IMR-90 (cell line): ENCODE measurements around the gene COX7B. TPM values are rescaled to one million over a fixed set of nuclear protein-coding genes. Genes with fewer than 3 reads are reported as not detected.

Experiments used
- ATAC-seq: fragments of 200-7000 bp; cut with Tn5 transposase; 2 replicates; pipeline ENCODE4 v1.9.1; 2020; ENCODE audit warnings: low read depth, mild to moderate bottlenecking, moderate library complexity
- BruUV-seq: library from RNA; stranded (reverse); fragments of 400-500 nt; replicated peaks from 2 replicates; lab custom pipeline; 2021; lab: Mats Ljungman, UMichigan
- CTCF ChIA-PET: fragments of 300-600 bp; formaldehyde crosslinking; extraction: SDS; loops from one replicate; lab custom pipeline; 2021; ENCODE audit warnings: antibody characterized with exemption; lab: Yijun Ruan, JAX
- POLR2A ChIA-PET: fragments of 300-600 bp; sonication (Branson Sonifier 250); formaldehyde crosslinking; loops from one replicate; lab custom pipeline; 2022; ENCODE audit warnings: antibody characterized with exemption; ENCODE audit not compliant: unreplicated experiment; lab: Charles Lee
- DNase-seq: peaks from one replicate; pipeline ENCODE4 v3.0.0; 2013
- H2AFZ ChIP-seq: replicated peaks from 2 replicates; pipeline ENCODE3; 2013; ENCODE audit warnings: low read length, mild to moderate bottlenecking; ENCODE audit not compliant: poor library complexity
- H2AK5ac ChIP-seq: 2 replicates; pipeline ENCODE4 v1.6.1; 2013; ENCODE audit warnings: low read depth, low read length, inconsistent platforms
- H2AK9ac ChIP-seq: replicated peaks from 2 replicates; pipeline ENCODE3; 2013; ENCODE audit warnings: mild to moderate bottlenecking, low read depth, low read length, moderate library complexity; ENCODE audit not compliant: poor library complexity
- H2BK120ac ChIP-seq: 2 replicates; pipeline ENCODE4 v1.6.1; 2013; ENCODE audit warnings: low read depth, low read length, inconsistent platforms
- H2BK15ac ChIP-seq: 3 replicates; pipeline ENCODE4 v1.6.1; 2013; ENCODE audit warnings: low read depth, low read length, inconsistent platforms
- H2BK20ac ChIP-seq: 2 replicates; pipeline ENCODE4 v1.6.1; 2013; ENCODE audit warnings: low read depth, mild to moderate bottlenecking, inconsistent platforms, low read length, moderate library complexity
- H2BK5ac ChIP-seq: 2 replicates; pipeline ENCODE4 v1.6.1; 2013; ENCODE audit warnings: mild to moderate bottlenecking, low read depth, low read length, inconsistent platforms; ENCODE audit not compliant: poor library complexity, severe bottlenecking
- H3K14ac ChIP-seq: replicated peaks from 2 replicates; pipeline ENCODE4 v1.6.1; 2013; ENCODE audit warnings: low read depth, low read length, inconsistent platforms
- H3K18ac ChIP-seq: 2 replicates; pipeline ENCODE4 v1.6.1; 2013; ENCODE audit warnings: low read depth, low read length, control low read depth
- H3K23ac ChIP-seq: 2 replicates; pipeline ENCODE4 v1.6.1; 2013; ENCODE audit warnings: low read depth, low read length, inconsistent platforms
- H3K27ac ChIP-seq: 2 replicates; pipeline ENCODE4 v1.5.1; 2013; ENCODE audit warnings: mild to moderate bottlenecking, control low read depth, low read length; ENCODE audit not compliant: insufficient read depth
- H3K27me3 ChIP-seq: 2 replicates; pipeline ENCODE4 v1.6.1; 2013; ENCODE audit warnings: low read length; ENCODE audit not compliant: control insufficient read depth, insufficient read depth
- H3K36me3 ChIP-seq: 2 replicates; pipeline ENCODE4 v1.6.1; 2013; ENCODE audit warnings: low read length, mixed read lengths; ENCODE audit not compliant: control insufficient read depth, insufficient read depth
- H3K4ac ChIP-seq: 2 replicates; pipeline ENCODE4 v1.6.1; 2013; ENCODE audit warnings: low read depth, low read length, inconsistent platforms
- H3K4me1 ChIP-seq: 2 replicates; pipeline ENCODE4 v1.6.1; 2013; ENCODE audit warnings: low read length, mixed read lengths; ENCODE audit not compliant: control insufficient read depth, insufficient read depth
- H3K4me2 ChIP-seq: 2 replicates; pipeline ENCODE4 v1.6.1; 2013; ENCODE audit warnings: low read depth, mild to moderate bottlenecking, control low read depth, low read length, moderate library complexity
- H3K4me3 ChIP-seq: 2 replicates; pipeline ENCODE4 v1.5.1; 2013; ENCODE audit warnings: low read depth, mild to moderate bottlenecking, control low read depth, low read length, moderate library complexity; ENCODE audit not compliant: insufficient read depth
- H3K56ac ChIP-seq: 2 replicates; pipeline ENCODE4 v1.6.1; 2013; ENCODE audit warnings: low read length, inconsistent platforms; ENCODE audit not compliant: insufficient read depth; ENCODE audit errors: extremely low read depth
- H3K79me1 ChIP-seq, 2 experiments: 2 replicates each; pipeline ENCODE4 v1.6.1; 2013; ENCODE audit warnings: low read length in 2 of 2, inconsistent platforms in 1 of 2, low read depth in 1 of 2
- H3K9ac ChIP-seq: 2 replicates; pipeline ENCODE4 v1.6.1; 2013; ENCODE audit warnings: low read depth, low read length, control low read depth
- H3K9me1 ChIP-seq: 2 replicates; pipeline ENCODE4 v1.6.1; 2013; ENCODE audit warnings: low read length, inconsistent platforms; ENCODE audit not compliant: insufficient read depth
- H3K9me3 ChIP-seq: 2 replicates; pipeline ENCODE4 v1.6.1; 2013; ENCODE audit warnings: low read length; ENCODE audit not compliant: control insufficient read depth, insufficient read depth
- H4K20me1 ChIP-seq: 2 replicates; pipeline ENCODE4 v1.6.1; 2013; ENCODE audit warnings: low read length, inconsistent platforms; ENCODE audit not compliant: insufficient read depth
- H4K5ac ChIP-seq: 2 replicates; pipeline ENCODE4 v1.6.1; 2013; ENCODE audit warnings: mild to moderate bottlenecking, low read depth, low read length, control low read depth
- H4K8ac ChIP-seq, 2 experiments: 2 replicates each; pipeline ENCODE4 v1.6.1; 2013; ENCODE audit warnings: low read depth in 2 of 2, low read length in 2 of 2, control low read depth in 1 of 2, inconsistent platforms in 1 of 2
- H4K91ac ChIP-seq: 2 replicates; pipeline ENCODE4 v1.6.1; 2013; ENCODE audit warnings: low read depth, low read length, inconsistent platforms; ENCODE audit not compliant: insufficient read depth
- CEBPB ChIP-seq: IDR thresholded peaks from 2 replicates; pipeline ENCODE4 v1.6.1; 2012; ENCODE audit warnings: low read depth, low read length, improper control_type of control experiment
- MXI1 ChIP-seq: IDR thresholded peaks from 2 replicates; pipeline ENCODE4 v1.6.1; 2012; ENCODE audit warnings: low read depth, mild to moderate bottlenecking, low read length, moderate library complexity, borderline replicate concordance
- dilution Hi-C: fragments of 300-500 bp; cut with HindIII; formaldehyde crosslinking; loops from one replicate; pipeline ENCODE4 v1.14.3; 2018; ENCODE audit warnings: low sequenced_read_pairs; ENCODE audit not compliant: unreplicated experiment
- in situ Hi-C: fragments of 300-500 bp; cut with MboI; formaldehyde crosslinking; loops from 3 replicates; pipeline ENCODE4 v1.14.3; 2019; ENCODE audit warnings: low sequenced_read_pairs, inconsistent platforms, mixed read lengths
- intact Hi-C: fragments of 100-400 bp; cut with micrococcal nuclease; formaldehyde crosslinking; loops from 2 replicates; pipeline ENCODE4 v1.10.0; 2022
- polyA plus RNA-seq, 3 experiments: library from polyadenylated mRNA; depleted of rRNA; stranded (reverse); fragments of >200 nt; gene quantifications; 2 replicates each; pipeline ENCODE4 v1.2.3, GENCODE V29; 2012; ENCODE audit warnings: low replicate concordance in 1 of 3
- total RNA-seq: library from RNA; depleted of rRNA; stranded (reverse); fragments of >200 nt; gene quantifications from 2 replicates; pipeline ENCODE4 v1.2.3, GENCODE V29; 2012

Gene COX7B
- total and polyA plus RNA-seq, 2 of the 4 experiments (the other 2 are of a cell fraction) = 330 to 912 TPM

GRCh38 chrX:77936299-77936698 lies 37.0 kb downstream of the COX7B start:
- peak; percentile 48; the same call in 1 of the 2 replicates for ATAC-seq
- TF ChIP-seq MXI1 (no peak), CEBPB (peak; percentile 85)
- no peak overlapping the region for H3K14ac ChIP-seq
- H4K5ac ChIP-seq = no peak overlapping the region
- H2AK9ac ChIP-seq = no peak overlapping the region
- no peaks in the 10 kb centered on the region; the same call in 1 of the 2 replicates for H3K4me1 ChIP-seq
- DNase-seq = peak; percentile 27
- H3K9me3 ChIP-seq = no peaks in the 10 kb centered on the region
- intact Hi-C loops = no loop called here
- H4K8ac ChIP-seq = no peak overlapping the region
- no peak overlapping the region for H3K27ac ChIP-seq
- H3K18ac ChIP-seq = no peak overlapping the region
- no peak overlapping the region for H2BK120ac ChIP-seq
- BruUV-seq = no TSS peak
- in situ Hi-C loops = no loop called here
- no peaks in the 10 kb centered on the region; a peak in 2 of 4 replicates for H3K79me1 ChIP-seq
- ChIA-PET POLR2A (no interaction called here), CTCF (no interaction called here)
- no peak overlapping the region for H3K4me2 ChIP-seq
- no peak overlapping the region for H3K4me3 ChIP-seq
- no peaks in the 10 kb centered on the region for H4K20me1 ChIP-seq
- H3K36me3 ChIP-seq = no peaks in the 10 kb centered on the region
- H3K9ac ChIP-seq = no peak overlapping the region
- H2BK15ac ChIP-seq = no peak overlapping the region
- no peak overlapping the region for H2BK5ac ChIP-seq
- no peak overlapping the region for H2AK5ac ChIP-seq
- H3K4ac ChIP-seq = no peak overlapping the region
- H3K27me3 ChIP-seq = no peaks in the 10 kb centered on the region
- H3K9me1 ChIP-seq = no peaks in the 10 kb centered on the region; the same call in 1 of the 2 replicates
- H2BK20ac ChIP-seq = no peak overlapping the region
- no peak overlapping the region for H4K91ac ChIP-seq
- dilution Hi-C loops = no loop called here
- H3K23ac ChIP-seq = no peak overlapping the region
- no peak overlapping the region for H3K56ac ChIP-seq
- no peak overlapping the region for H2AFZ ChIP-seq
